Neural progenitor cell (in vitro differentiated cells): ENCODE data around the gene S100A3.

Experiments
- CTCF ChIP-seq: fragments of 200-600 bp; sonication (generic); IDR thresholded peaks from 2 replicates; pipeline ENCODE4 v1.5.1; 2017; ENCODE audit warnings: antibody characterized with exemption, mild to moderate bottlenecking
- EZH2 ChIP-seq: fragments of 200-600 bp; sonication (generic); IDR thresholded peaks from 2 replicates; pipeline ENCODE4 v1.6.1; 2017; ENCODE audit warnings: antibody characterized with exemption, mild to moderate bottlenecking, moderate library complexity

GRCh38 chr1:153515504-153516394, 33.3 kb downstream of the S100A3 start:
- TF ChIP-seq CTCF = no peak
- no peak for TF ChIP-seq EZH2
